K562 (cell line): Measurements from ENCODE around the gene INTS13. TPM values are rescaled to one million over a fixed set of nuclear protein-coding genes. Genes with fewer than 3 reads are reported as not detected.

ENCODE experiments used
- ATAC-seq: fragments of 200-7000 bp; cut with Tn5 transposase; 3 replicates; pipeline ENCODE4 v1.9.1; 2020; ENCODE audit warnings: moderate library complexity
- BruUV-seq: library from RNA; stranded (reverse); fragments of 400-500 nt; replicated peaks from 2 replicates; lab custom pipeline; 2021; lab: Mats Ljungman, UMichigan
- CTCF ChIA-PET: fragments of 300-600 bp; formaldehyde crosslinking; extraction: SDS; loops from one replicate; lab custom pipeline; 2021; ENCODE audit warnings: low intra/inter-chr PET ratio; lab: Yijun Ruan, JAX
- POLR2A ChIA-PET: fragments of 300-600, 350-650 bp; sonication (Branson Sonifier 250); formaldehyde crosslinking; extraction: SDS; loops from one replicate; lab custom pipeline; 2021; ENCODE audit warnings: antibody characterized with exemption, inconsistent platforms; lab: Yijun Ruan, JAX
- DNase-seq, 4 experiments: peaks; one replicate each; pipeline versions ENCODE4 v3.0.0 to v3.0.0-alpha.2; 2011 to 2018; ENCODE audit warnings: low spot score in 3 of 4, mixed read lengths in 3 of 4; ENCODE audit errors: extremely low read depth in 1 of 4
- FAIRE-seq: peaks from 2 replicates; lab custom pipeline; 2011; peaks lifted over from hg19 to GRCh38; lab: Jason Lieb, UNC
- H2AFZ ChIP-seq: 2 replicates; pipeline ENCODE4 v1.6.0; 2011; ENCODE audit warnings: low read depth, low read length, control low read depth, inconsistent platforms
- H3K27ac ChIP-seq: fragments of 200-600 bp; 3 replicates; pipeline ENCODE4 v1.8.0; 2011; ENCODE audit warnings: low read depth, mild to moderate bottlenecking, control low read depth, inconsistent platforms, low read length, moderate library complexity, mixed read lengths; ENCODE audit errors: extremely low read depth
- H3K27me3 ChIP-seq, 2 experiments: fragments of 300-600 bp in 1 of 2; 2 replicates in 1 of 2; 3 replicates in 1 of 2; pipeline versions ENCODE4 v1.6.0 to v1.8.0; 2011; ENCODE audit warnings: inconsistent platforms in 2 of 2, low read length in 2 of 2, mild to moderate bottlenecking in 1 of 2, mixed read lengths in 1 of 2, moderate library complexity in 1 of 2; ENCODE audit not compliant: control insufficient read depth in 2 of 2, insufficient read depth in 2 of 2
- H3K36me3 ChIP-seq: fragments of 300-600 bp; 3 replicates; pipeline ENCODE4 v1.8.0; 2011; ENCODE audit warnings: mild to moderate bottlenecking, low read length, inconsistent platforms; ENCODE audit not compliant: control insufficient read depth, insufficient read depth
- H3K4me1 ChIP-seq, 2 experiments: fragments of 200-600 bp in 1 of 2; replicated peaks in 1 of 2; 2 replicates in 1 of 2; 3 replicates in 1 of 2; pipeline versions ENCODE4 v1.5.1 to v1.8.0; 2011; ENCODE audit warnings: inconsistent platforms in 2 of 2, low read length in 2 of 2, mild to moderate bottlenecking in 1 of 2, mixed read lengths in 1 of 2, moderate library complexity in 1 of 2; ENCODE audit not compliant: control insufficient read depth in 2 of 2, insufficient read depth in 2 of 2
- H3K4me2 ChIP-seq: 2 replicates; pipeline ENCODE4 v1.6.1; 2011; ENCODE audit warnings: low read length, control low read depth, inconsistent platforms, mixed read lengths; ENCODE audit not compliant: insufficient read depth
- H3K4me3 ChIP-seq: fragments of 200-600 bp; sonication (generic), shearing (Covaris generic); 2 replicates; pipeline ENCODE4 v1.5.1; 2016; ENCODE audit warnings: control low read depth, inconsistent platforms
- H3K79me2 ChIP-seq: fragments of 200-600 bp; 3 replicates; pipeline ENCODE4 v1.8.0; 2011; ENCODE audit warnings: low read length, inconsistent platforms; ENCODE audit not compliant: control insufficient read depth, insufficient read depth
- H3K9ac ChIP-seq, 2 experiments: 2 replicates each; pipeline versions ENCODE4 v1.6.0 to v1.6.1; 2011; ENCODE audit warnings: low read depth in 2 of 2, low read length in 2 of 2, control low read depth in 1 of 2, inconsistent platforms in 1 of 2, mild to moderate bottlenecking in 1 of 2, mixed read lengths in 1 of 2; ENCODE audit not compliant: insufficient read depth in 1 of 2
- H3K9me1 ChIP-seq: one replicate; pipeline ENCODE4 v1.6.0; 2011; ENCODE audit warnings: inconsistent platforms, mild to moderate bottlenecking, low read length, moderate library complexity; ENCODE audit not compliant: control insufficient read depth, insufficient read depth
- H3K9me3 ChIP-seq: replicated peaks from 2 replicates; pipeline ENCODE4 v1.5.1; 2011; ENCODE audit warnings: low read depth, low read length, inconsistent platforms; ENCODE audit not compliant: control insufficient read depth, insufficient read depth
- H4K20me1 ChIP-seq: replicated peaks from 2 replicates; pipeline ENCODE4 v1.6.1; 2011; ENCODE audit warnings: low read length, inconsistent platforms, mixed read lengths; ENCODE audit not compliant: control insufficient read depth, insufficient read depth
- CBFA2T2 ChIP-seq: fragments of 450-650 bp; conservative IDR thresholded peaks from 2 replicates; pipeline ENCODE4 v1.6.1; 2017; ENCODE audit warnings: mild to moderate bottlenecking
- CREBBP ChIP-seq: IDR thresholded peaks from one replicate; pipeline ENCODE4 v1.6.1; 2012; ENCODE audit warnings: low read depth, mild to moderate bottlenecking, control low read depth, inconsistent platforms, low read length
- CTBP1 ChIP-seq: fragments of 450-650 bp; IDR thresholded peaks from 2 replicates; pipeline ENCODE4 v1.6.1; 2016; ENCODE audit warnings: borderline replicate concordance
- ETS2 ChIP-seq: IDR thresholded peaks from 2 replicates; pipeline ENCODE4 v1.6.1; 2016; ENCODE audit warnings: borderline replicate concordance, missing genetic modification characterization, mild to moderate bottlenecking, moderate library complexity, missing compliant biosample characterization; ENCODE audit not compliant: poor library complexity, severe bottlenecking
- HNRNPUL1 ChIP-seq: fragments of 200-400 bp; formaldehyde crosslinking; IDR thresholded peaks from 2 replicates; pipeline ENCODE4 v1.6.1; 2017; ENCODE audit warnings: low read length
- KLF13 ChIP-seq: fragments of 450-650 bp; IDR thresholded peaks from 2 replicates; pipeline ENCODE4 v1.6.1; 2016; ENCODE audit warnings: missing genetic modification characterization, low read depth, mild to moderate bottlenecking, missing compliant biosample characterization, moderate library complexity, borderline replicate concordance
- KLF16 ChIP-seq: IDR thresholded peaks from 2 replicates; pipeline ENCODE4 v1.6.1; 2016; ENCODE audit warnings: antibody characterized with exemption
- MTF1 ChIP-seq: fragments of 250-450 bp; sonication (Bioruptor Pico); IDR thresholded peaks from 2 replicates; pipeline ENCODE4 v1.9.0; 2021; ENCODE audit warnings: moderate library complexity, mild to moderate bottlenecking, inconsistent platforms, borderline replicate concordance
- NCOR1 ChIP-seq: fragments of 450-650 bp; IDR thresholded peaks from 2 replicates; pipeline ENCODE4 v1.6.1; 2016; ENCODE audit warnings: mild to moderate bottlenecking, moderate library complexity
- SETDB1 ChIP-seq: IDR thresholded peaks from one replicate; pipeline ENCODE4 v1.6.1; 2012; ENCODE audit warnings: low read length, control low read depth, inconsistent platforms
- ZC3H11A ChIP-seq: IDR thresholded peaks from 2 replicates; pipeline ENCODE4 v1.6.1; 2012; ENCODE audit warnings: low read depth, low read length, improper control_type of control experiment
- ZEB2 ChIP-seq: fragments of 450-650 bp; IDR thresholded peaks from 2 replicates; pipeline ENCODE4 v1.6.1; 2016
- ZNF699 ChIP-seq: fragments of 250-450 bp; sonication (Bioruptor Pico); IDR thresholded peaks from 2 replicates; pipeline ENCODE4 v1.8.0; 2021; ENCODE audit warnings: mild to moderate bottlenecking, moderate library complexity; ENCODE audit not compliant: insufficient replicate concordance
- ZNF830 ChIP-seq: fragments of 250-450 bp; sonication (Bioruptor Pico); IDR thresholded peaks from 2 replicates; pipeline ENCODE4 v1.5.0; 2021; ENCODE audit warnings: mild to moderate bottlenecking
- WGBS: fragments of 100-300 bp; shearing (Covaris generic); methylation state at CpG from one replicate; pipeline ENCODE4 v1.1.6; 2016; ENCODE audit warnings: low coverage, mixed read lengths; ENCODE audit not compliant: insufficient coverage; ENCODE audit errors: missing lambda C conversion rate; 5-methylcytosine and 5-hydroxymethylcytosine counted together
- in situ Hi-C: fragments of 300-500 bp; cut with MboI; formaldehyde crosslinking; loops from 4 replicates; pipeline ENCODE4 v1.15.0; 2018; ENCODE audit warnings: inconsistent platforms, mixed read lengths
- intact Hi-C: fragments of 100-400 bp; cut with micrococcal nuclease; formaldehyde crosslinking; loops from 2 replicates; pipeline ENCODE4 v1.14.2; 2022
- polyA plus RNA-seq, 8 experiments: library from polyadenylated mRNA; depleted of rRNA in 4 of 8; stranded (reverse) in 5 of 8; unstranded in 3 of 8; fragments of >200 nt; fragmentation: Nextera tagmentation in 2 of 8; fragmentation: Illumina TruSeq in 1 of 8; extraction: Ambion mirVana in 2 of 8; extraction: Trizol in 1 of 8; gene quantifications; 2 replicates each; pipeline versions ENCODE4 v1.2.1 to v1.2.3, GENCODE V29; 2011 to 2014; ENCODE audit warnings: inconsistent platforms in 1 of 8, missing spikeins in 1 of 8
- total RNA-seq, 7 experiments: library from RNA; depleted of rRNA in 6 of 7; stranded (reverse); fragments of >200 nt in 6 of 7; fragmentation: Illumina TruSeq in 2 of 7; extraction: Trizol in 2 of 7; gene quantifications; 2 replicates each; pipeline versions ENCODE4 v1.2.1 to v1.2.3, GENCODE V29; 2011 to 2021; ENCODE audit warnings: low replicate concordance in 1 of 7
- TF ChIP-seq, protein P1 (sequence below): fragments of 250-450 bp; sonication (Bioruptor Pico); IDR thresholded peaks from 2 replicates; pipeline ENCODE4 v1.8.0; 2021; ENCODE audit warnings: mild to moderate bottlenecking, moderate library complexity

The INTS13 gene
- total and polyA plus RNA-seq, 9 of the 15 experiments (the other 6 are each of a cell fraction or from before 2014, with no cell fraction given) = 48.3 to 91.8 (median 78.1) TPM

- no peak overlapping the region for H3K4me2 ChIP-seq
- H3K4me3 ChIP-seq = no peak overlapping the region
- CTCF ChIA-PET = no interaction called here
- no peaks in the 10 kb centered on the region for H4K20me1 ChIP-seq
- intact Hi-C loops = no loop called here
- H3K9ac ChIP-seq = no peak overlapping the region
- H2AFZ ChIP-seq = no peak overlapping the region
- H3K27me3 ChIP-seq = no peaks in the 10 kb centered on the region
- H3K36me3 ChIP-seq = peaks cover 70% of the 10 kb centered on the region; the same call in 2 of the 3 replicates
- H3K9me3 ChIP-seq = no peaks in the 10 kb centered on the region
- no peaks in the 10 kb centered on the region for H3K79me2 ChIP-seq
- WGBS = 91% methylated on average over 2 of the region's 2 CpGs
- H3K27ac ChIP-seq = no peak overlapping the region
- no peak for DNase-seq
- no TSS peak for BruUV-seq
- in situ Hi-C loops = no loop called here
- no peak for ATAC-seq
- FAIRE-seq = no peak
- H3K9me1 ChIP-seq = no peaks in the 10 kb centered on the region
- no peaks in the 10 kb centered on the region for H3K4me1 ChIP-seq
- no peak for TF ChIP-seq ETS2 (tag)
- TF ChIP-seq ZNF830 (CRISPR knock-in tag) = no peak
- TF ChIP-seq KLF13 (tag) = no peak
- no peak for TF ChIP-seq CREBBP
- TF ChIP-seq, protein P1, sequence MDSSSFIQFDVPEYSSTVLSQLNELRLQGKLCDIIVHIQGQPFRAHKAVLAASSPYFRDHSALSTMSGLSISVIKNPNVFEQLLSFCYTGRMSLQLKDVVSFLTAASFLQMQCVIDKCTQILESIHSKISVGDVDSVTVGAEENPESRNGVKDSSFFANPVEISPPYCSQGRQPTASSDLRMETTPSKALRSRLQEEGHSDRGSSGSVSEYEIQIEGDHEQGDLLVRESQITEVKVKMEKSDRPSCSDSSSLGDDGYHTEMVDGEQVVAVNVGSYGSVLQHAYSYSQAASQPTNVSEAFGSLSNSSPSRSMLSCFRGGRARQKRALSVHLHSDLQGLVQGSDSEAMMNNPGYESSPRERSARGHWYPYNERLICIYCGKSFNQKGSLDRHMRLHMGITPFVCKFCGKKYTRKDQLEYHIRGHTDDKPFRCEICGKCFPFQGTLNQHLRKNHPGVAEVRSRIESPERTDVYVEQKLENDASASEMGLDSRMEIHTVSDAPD (CRISPR knock-in tag) = no peak
- no peak for TF ChIP-seq HNRNPUL1
- TF ChIP-seq SETDB1 = no peak
- TF ChIP-seq CTBP1 = no peak
- TF ChIP-seq ZEB2 = no peak
- no peak for TF ChIP-seq CBFA2T2
- TF ChIP-seq ZC3H11A = no peak
- no peak for TF ChIP-seq KLF16
- no peak for TF ChIP-seq ZNF699 (CRISPR knock-in tag)
- TF ChIP-seq NCOR1 = no peak
- TF ChIP-seq MTF1 = no peak
- POLR2A ChIA-PET = interaction anchor here (0.9 to 1.2 kb wide), 2 partner anchors 9 to 103 kb away, joined by 3 to 5 read pairs; partner anchors contain the start of gene MED21
Observed at GRCh38 chr12:26919216-26919555, 18.6 kb downstream of the INTS13 start.
